HFFc6 (cell line): ENCODE measurements around the gene C1GALT1. TPM values are rescaled to one million over a fixed set of nuclear protein-coding genes. Genes with fewer than 3 reads are reported as not detected.

Source experiments
- DNase-seq: peaks from one replicate; pipeline ENCODE4 v3.0.0-alpha.2; 2018
- H3K27ac Mint-ChIP-seq: 2 replicates; pipeline ENCODE4 v1.8.0; 2020; ENCODE audit warnings: mild to moderate bottlenecking, mixed read lengths
- H3K27me3 Mint-ChIP-seq: 2 replicates; pipeline ENCODE4 v1.8.0; 2021; ENCODE audit warnings: mild to moderate bottlenecking, moderate library complexity, mixed read lengths; ENCODE audit not compliant: insufficient read depth
- H3K36me3 Mint-ChIP-seq: 2 replicates; pipeline ENCODE4 v1.8.0; 2021; ENCODE audit warnings: low read depth, mixed read lengths
- H3K4me1 Mint-ChIP-seq: 2 replicates; pipeline ENCODE4 v1.8.0; 2020; ENCODE audit warnings: low read depth, mixed read lengths
- H3K4me3 Mint-ChIP-seq: 2 replicates; pipeline ENCODE4 v1.8.0; 2020; ENCODE audit warnings: mild to moderate bottlenecking, moderate library complexity, mixed read lengths
- H3K9me3 Mint-ChIP-seq: 2 replicates; pipeline ENCODE4 v1.8.0; 2020; ENCODE audit warnings: mild to moderate bottlenecking, mixed read lengths
- CTCF ChIP-seq: fragments of 200-600 bp; sonication (generic); IDR thresholded peaks from 2 replicates; pipeline ENCODE4 v1.5.0; 2021; ENCODE audit warnings: antibody characterized with exemption, mild to moderate bottlenecking
- total RNA-seq, 6 experiments: library from RNA; stranded (reverse); fragmentation: NEBNext Ultra II Directional; extraction: Animal tissue kit (Norgen Biotek cat#: 25700); gene quantifications; 2 replicates in 1 of 6; 3 replicates in 5 of 6; pipeline ENCODE4 v1.2.3, GENCODE V29; 2021

C1GALT1 gene
- total RNA-seq, 6 experiments from 2014 or later, result 32.3 to 47.4 (median 34.1) TPM

- Mint-ChIP-seq H3K4me1 (no peaks in the 10 kb centered on the region), H3K36me3 (no peaks in the 10 kb centered on the region), H3K27ac (no peak overlapping the region), H3K27me3 (peaks cover 14% of the 10 kb centered on the region), H3K4me3 (no peak overlapping the region), H3K9me3 (no peaks in the 10 kb centered on the region)
- DNase-seq, result no peak
- TF ChIP-seq CTCF, result no peak
These were observed 112.6 kb downstream of the C1GALT1 start for GRCh38 chr7:7294911-7295310.
